GM23338 (cell line): Measurements from ENCODE around the gene NABP1.

Experiments used
- CREB1 ChIP-seq: fragments of 250-450 bp; sonication (Bioruptor Pico); IDR thresholded peaks from 2 replicates; pipeline ENCODE4 v1.5.0; 2020; ENCODE audit warnings: low read depth, mild to moderate bottlenecking, moderate library complexity
- CTCF ChIP-seq, 2 experiments: fragments of 200-600 bp in 1 of 2; sonication (generic) in 1 of 2; conservative IDR thresholded peaks; 2 replicates each; pipeline versions ENCODE4 v1.5.1 to v1.6.1; 2016 to 2017; ENCODE audit warnings: antibody characterized with exemption in 2 of 2, low read depth in 2 of 2, mild to moderate bottlenecking in 2 of 2, moderate library complexity in 1 of 2
- ETS1 ChIP-seq: IDR thresholded peaks from 2 replicates; pipeline ENCODE4 v1.6.1; 2016; ENCODE audit warnings: antibody characterized with exemption
- EZH2 ChIP-seq: fragments of 200-600 bp; sonication (generic); IDR thresholded peaks from one replicate; pipeline ENCODE4 v1.8.0; 2017; ENCODE audit warnings: antibody characterized with exemption, mild to moderate bottlenecking, low read depth; ENCODE audit not compliant: unreplicated experiment
- EZH2phosphoT487 ChIP-seq: fragments of 200-600 bp; sonication (generic); IDR thresholded peaks from one replicate; pipeline ENCODE4 v1.8.1; 2018; ENCODE audit warnings: antibody characterized with exemption; ENCODE audit not compliant: unreplicated experiment
- JUNB ChIP-seq: IDR thresholded peaks from one replicate; pipeline ENCODE4 v1.6.1; 2016; ENCODE audit warnings: antibody characterized with exemption; ENCODE audit not compliant: unreplicated experiment
- NANOG ChIP-seq: IDR thresholded peaks from 2 replicates; pipeline ENCODE4 v1.6.1; 2016; ENCODE audit warnings: antibody characterized with exemption, borderline replicate concordance
- POLR2AphosphoS5 ChIP-seq: IDR thresholded peaks from 2 replicates; pipeline ENCODE4 v1.6.1; 2016; ENCODE audit warnings: antibody characterized with exemption, low read depth
- REST ChIP-seq: IDR thresholded peaks from one replicate; pipeline ENCODE4 v1.6.1; 2018; ENCODE audit warnings: antibody characterized with exemption; ENCODE audit not compliant: unreplicated experiment
- STAT1 ChIP-seq: IDR thresholded peaks from one replicate; pipeline ENCODE4 v1.6.1; 2016; ENCODE audit warnings: antibody characterized with exemption; ENCODE audit not compliant: unreplicated experiment
- ZNF114 ChIP-seq: fragments of 250-450 bp; sonication (Bioruptor Pico); IDR thresholded peaks from 2 replicates; pipeline ENCODE4 v1.5.0; 2020; ENCODE audit warnings: mild to moderate bottlenecking, moderate library complexity
- ZNF331 ChIP-seq: fragments of 250-450 bp; sonication (Bioruptor Pico); IDR thresholded peaks from 2 replicates; pipeline ENCODE4 v1.5.0; 2020; ENCODE audit warnings: low read depth, mild to moderate bottlenecking, moderate library complexity
- ZNF462 ChIP-seq: fragments of 250-450 bp; sonication (Bioruptor Pico); IDR thresholded peaks from 2 replicates; pipeline ENCODE4 v1.5.0; 2020; ENCODE audit warnings: mild to moderate bottlenecking, moderate library complexity

- TF ChIP-seq CTCF (conservative IDR thresholded peaks at IDR 0.05; ENCODE audit: low read depth in 2 of 2) (no peak), REST (no peak), EZH2phosphoT487 (no peak), EZH2 (no peak), STAT1 (no peak), POLR2AphosphoS5 (no peak), ZNF331 (CRISPR knock-in tag) (no peak), JUNB (no peak), ETS1 (no peak), CREB1 (CRISPR knock-in tag) (no peak), NANOG (no peak), ZNF462 (no peak), ZNF114 (CRISPR knock-in tag) (no peak)
These were observed 12.4 kb downstream of the NABP1 start for GRCh38 chr2:191690327-191690726.
